HCT116 (cell line): ENCODE measurements around the gene TYMS. TPM values are rescaled to one million over a fixed set of nuclear protein-coding genes. Genes with fewer than 3 reads are reported as not detected.

Experiments used
- ATAC-seq: fragments of 200-7000 bp; cut with Tn5 transposase; 2 replicates; pipeline ENCODE4 v1.9.1; 2020; ENCODE audit warnings: mild to moderate bottlenecking, moderate library complexity
- BruUV-seq: library from RNA; stranded (reverse); fragments of 400-500 nt; replicated peaks from 2 replicates; lab custom pipeline; 2021; lab: Mats Ljungman, UMichigan
- CTCF ChIA-PET: fragments of 300-600 bp; sonication (Branson Sonifier 250); formaldehyde crosslinking; loops from one replicate; lab custom pipeline; 2021; ENCODE audit warnings: antibody characterized with exemption; lab: Charles Lee
- POLR2A ChIA-PET: fragments of 300-600, 350-600 bp; sonication (Branson Sonifier 250); formaldehyde crosslinking; loops from one replicate; lab custom pipeline; 2021; ENCODE audit warnings: antibody characterized with exemption; lab: Charles Lee
- RAD21 ChIA-PET, 2 experiments: fragments of 300-600 bp; sonication (Branson Sonifier 250); formaldehyde crosslinking; loops; one replicate each; lab custom pipeline; 2023; ENCODE audit warnings: low total read pairs in 2 of 2; ENCODE audit not compliant: uncharacterized antibody in 2 of 2, unreplicated experiment in 2 of 2, low non-redundant PET in 1 of 2; lab: Charles Lee
- DNase-seq: peaks from one replicate; pipeline ENCODE4 v3.0.0-alpha.2; 2010; ENCODE audit warnings: low read depth, low spot score
- H2AFZ ChIP-seq: fragments of 200-600 bp; shearing (Covaris generic), sonication (generic); 2 replicates; pipeline ENCODE4 v1.6.1; 2017; ENCODE audit warnings: low read depth, mixed run types, mixed read lengths, antibody characterized with exemption, low read length; ENCODE audit not compliant: poor library complexity, severe bottlenecking
- H3K27ac ChIP-seq: 2 replicates; pipeline ENCODE4 v1.5.1; 2012; ENCODE audit warnings: low read depth, low read length
- H3K27me3 ChIP-seq: fragments of 200-600 bp; sonication (generic); 2 replicates; pipeline ENCODE4 v1.6.1; 2016; ENCODE audit warnings: mixed run types, low read length, mixed read lengths; ENCODE audit not compliant: insufficient read depth
- H3K36me3 ChIP-seq, 2 experiments: fragments of 200-500 bp in 1 of 2; fragments of 200-600 bp in 1 of 2; sonication (Bioruptor generic) in 1 of 2; sonication (generic) in 1 of 2; 2 replicates each; pipeline versions ENCODE4 v1.5.1 to v1.6.1; 2014 to 2016; ENCODE audit warnings: low read length in 2 of 2, inconsistent platforms in 1 of 2, mixed read lengths in 1 of 2, mixed run types in 1 of 2; ENCODE audit not compliant: insufficient read depth in 2 of 2, control insufficient read depth in 1 of 2
- H3K4me1 ChIP-seq, 2 experiments: fragments of 200-600 bp in 1 of 2; sonication (generic) in 1 of 2; 2 replicates each; pipeline versions ENCODE4 v1.5.1 to v1.6.1; 2012 to 2017; ENCODE audit warnings: low read length in 2 of 2, inconsistent platforms in 1 of 2, mild to moderate bottlenecking in 1 of 2, mixed read lengths in 1 of 2, mixed run types in 1 of 2, moderate library complexity in 1 of 2; ENCODE audit not compliant: insufficient read depth in 2 of 2, control insufficient read depth in 1 of 2
- H3K4me2 ChIP-seq: fragments of 200-600 bp; sonication (generic); 2 replicates; pipeline ENCODE4 v1.6.1; 2017; ENCODE audit warnings: mixed run types, low read length, mixed read lengths
- H3K4me3 ChIP-seq, 2 experiments: fragments of 200-600 bp in 1 of 2; sonication (generic) in 1 of 2; replicated peaks in 1 of 2; 2 replicates each; pipeline ENCODE4 v1.5.1; 2011 to 2016; ENCODE audit warnings: low read length in 2 of 2, control low read depth in 1 of 2, low read depth in 1 of 2, mild to moderate bottlenecking in 1 of 2, mixed read lengths in 1 of 2, mixed run types in 1 of 2
- H3K79me2 ChIP-seq: fragments of 200-600 bp; sonication (generic); 2 replicates; pipeline ENCODE4 v1.6.1; 2017; ENCODE audit warnings: mild to moderate bottlenecking, mixed run types, low read length, moderate library complexity, mixed read lengths; ENCODE audit not compliant: insufficient read depth
- H3K9ac ChIP-seq: fragments of 200-600 bp; sonication (generic); 2 replicates; pipeline ENCODE4 v1.6.1; 2016; ENCODE audit warnings: low read length, mixed read lengths
- H3K9me2 ChIP-seq: fragments of 200-600 bp; sonication (generic), shearing (Covaris generic); 2 replicates; pipeline ENCODE4 v1.6.1; 2017; ENCODE audit warnings: mixed run types, mild to moderate bottlenecking, moderate library complexity; ENCODE audit not compliant: insufficient read depth
- H3K9me3 ChIP-seq, 2 experiments: fragments of 200-500 bp in 1 of 2; fragments of 200-600 bp in 1 of 2; sonication (Bioruptor generic) in 1 of 2; sonication (generic) in 1 of 2; 2 replicates each; pipeline ENCODE4 v1.6.1; 2014 to 2017; ENCODE audit warnings: low read length in 2 of 2, mixed read lengths in 2 of 2, inconsistent platforms in 1 of 2, low read depth in 1 of 2, mild to moderate bottlenecking in 1 of 2, mixed run types in 1 of 2, moderate library complexity in 1 of 2; ENCODE audit not compliant: control insufficient read depth in 1 of 2, insufficient read depth in 1 of 2
- H4K20me1 ChIP-seq: fragments of 200-600 bp; sonication (generic), shearing (Covaris generic); 2 replicates; pipeline ENCODE4 v1.6.1; 2017; ENCODE audit warnings: mixed run types, mild to moderate bottlenecking, moderate library complexity; ENCODE audit not compliant: insufficient read depth
- EZH2phosphoT487 ChIP-seq: fragments of 200-600 bp; IDR thresholded peaks from 2 replicates; pipeline ENCODE4 v1.6.1; 2018; ENCODE audit warnings: antibody characterized with exemption, borderline replicate concordance
- FOSL1 ChIP-seq: IDR thresholded peaks from 2 replicates; pipeline ENCODE4 v1.6.1; 2012; ENCODE audit warnings: low read depth
- POLR2A ChIP-seq: IDR thresholded peaks from 2 replicates; pipeline ENCODE4 v1.7.0; 2011; ENCODE audit warnings: borderline replicate concordance; ENCODE audit not compliant: insufficient read depth, insufficient read length; ENCODE audit errors: extremely low read depth
- POLR2AphosphoS5 ChIP-seq: IDR thresholded peaks from 2 replicates; pipeline ENCODE4 v1.6.1; 2011; ENCODE audit warnings: mild to moderate bottlenecking, low read depth, low read length, moderate library complexity
- RAD21 ChIP-seq: IDR thresholded peaks from 2 replicates; pipeline ENCODE4 v1.6.1; 2012; ENCODE audit warnings: low read depth, mild to moderate bottlenecking
- SRF ChIP-seq: IDR thresholded peaks from 2 replicates; pipeline ENCODE4 v1.6.1; 2012; ENCODE audit warnings: low read depth
- ZFX ChIP-seq: fragments of 450-650 bp; IDR thresholded peaks from 2 replicates; pipeline ENCODE4 v1.6.1; 2017
- ZNF274 ChIP-seq: fragments of 200-500 bp; sonication (Bioruptor generic); IDR thresholded peaks from 2 replicates; pipeline ENCODE4 v1.6.1; 2014; ENCODE audit warnings: mild to moderate bottlenecking, low read depth, low read length, inconsistent platforms
- intact Hi-C: fragments of 100-400 bp; cut with micrococcal nuclease; formaldehyde crosslinking; loops from 2 replicates; pipeline ENCODE4 v1.10.0; 2022
- total RNA-seq: library from RNA; stranded (reverse); gene quantifications from one replicate; pipeline ENCODE4 v1.2.1, GENCODE V29; 2021; ENCODE audit not compliant: unreplicated experiment
- TF ChIP-seq, protein P1 (sequence below), 3 experiments: fragments of 200-600 bp in 1 of 3; sonication (generic) in 1 of 3; IDR thresholded peaks in 2 of 3; conservative IDR thresholded peaks in 1 of 3; 2 replicates each; pipeline ENCODE4 v1.5.1; 2012 to 2017; ENCODE audit warnings: low read depth in 2 of 3, low read length in 2 of 3, antibody characterized with exemption in 1 of 3, borderline replicate concordance in 1 of 3, control low read depth in 1 of 3, mild to moderate bottlenecking in 1 of 3, mixed read lengths in 1 of 3, mixed run types in 1 of 3, moderate library complexity in 1 of 3; ENCODE audit not compliant: insufficient read depth in 1 of 3
- TF ChIP-seq, protein P2 (sequence below): IDR thresholded peaks from 2 replicates; pipeline ENCODE4 v1.6.1; 2012
- TF ChIP-seq, protein P3 (sequence below): IDR thresholded peaks from 2 replicates; pipeline ENCODE4 v1.6.1; 2011; ENCODE audit warnings: mild to moderate bottlenecking, low read length, moderate library complexity; ENCODE audit not compliant: insufficient replicate concordance; ENCODE audit errors: extremely low read depth

The TYMS gene
- total RNA-seq, 1 experiment from 2014 or later, result 245 TPM

GRCh38 chr18:615773-616172 lies 41.7 kb upstream of the TYMS start:
- no peaks in the 10 kb centered on the region for H3K9me2 ChIP-seq
- no TSS peak for BruUV-seq
- DNase-seq (no peak), ATAC-seq (no peak)
- intact Hi-C loops, result loop anchor here (1.0 to 5.0 kb wide), 3 partner anchors 18 to 329 kb away; no protein-coding TSS in a partner anchor
- no peaks in the 10 kb centered on the region for H3K4me1 ChIP-seq
- CTCF ChIA-PET, result interaction anchor here (0.6 to 1.0 kb wide), 5 partner anchors 10 to 327 kb away, joined by 3 to 4 read pairs (median 3); no protein-coding TSS in a partner anchor
- no peak overlapping the region for H3K27ac ChIP-seq
- no peaks in the 10 kb centered on the region for H3K9me3 ChIP-seq
- no peak for TF ChIP-seq SRF
- no peak for TF ChIP-seq ZFX
- no peak for TF ChIP-seq ZNF274
- TF ChIP-seq, protein P1, sequence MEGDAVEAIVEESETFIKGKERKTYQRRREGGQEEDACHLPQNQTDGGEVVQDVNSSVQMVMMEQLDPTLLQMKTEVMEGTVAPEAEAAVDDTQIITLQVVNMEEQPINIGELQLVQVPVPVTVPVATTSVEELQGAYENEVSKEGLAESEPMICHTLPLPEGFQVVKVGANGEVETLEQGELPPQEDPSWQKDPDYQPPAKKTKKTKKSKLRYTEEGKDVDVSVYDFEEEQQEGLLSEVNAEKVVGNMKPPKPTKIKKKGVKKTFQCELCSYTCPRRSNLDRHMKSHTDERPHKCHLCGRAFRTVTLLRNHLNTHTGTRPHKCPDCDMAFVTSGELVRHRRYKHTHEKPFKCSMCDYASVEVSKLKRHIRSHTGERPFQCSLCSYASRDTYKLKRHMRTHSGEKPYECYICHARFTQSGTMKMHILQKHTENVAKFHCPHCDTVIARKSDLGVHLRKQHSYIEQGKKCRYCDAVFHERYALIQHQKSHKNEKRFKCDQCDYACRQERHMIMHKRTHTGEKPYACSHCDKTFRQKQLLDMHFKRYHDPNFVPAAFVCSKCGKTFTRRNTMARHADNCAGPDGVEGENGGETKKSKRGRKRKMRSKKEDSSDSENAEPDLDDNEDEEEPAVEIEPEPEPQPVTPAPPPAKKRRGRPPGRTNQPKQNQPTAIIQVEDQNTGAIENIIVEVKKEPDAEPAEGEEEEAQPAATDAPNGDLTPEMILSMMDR (IDR thresholded peaks at IDR 0.05 in 2 of 3, conservative IDR thresholded peaks at IDR 0.05 in 1 of 3; ENCODE audit: borderline replicate concordance in 1 of 3, insufficient read depth in 1 of 3, low read depth in 2 of 3, low read length in 2 of 3), result no peak
- TF ChIP-seq, protein P2, sequence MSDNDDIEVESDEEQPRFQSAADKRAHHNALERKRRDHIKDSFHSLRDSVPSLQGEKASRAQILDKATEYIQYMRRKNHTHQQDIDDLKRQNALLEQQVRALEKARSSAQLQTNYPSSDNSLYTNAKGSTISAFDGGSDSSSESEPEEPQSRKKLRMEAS, result no peak
- TF ChIP-seq POLR2A, result no peak
- TF ChIP-seq, protein P3, sequence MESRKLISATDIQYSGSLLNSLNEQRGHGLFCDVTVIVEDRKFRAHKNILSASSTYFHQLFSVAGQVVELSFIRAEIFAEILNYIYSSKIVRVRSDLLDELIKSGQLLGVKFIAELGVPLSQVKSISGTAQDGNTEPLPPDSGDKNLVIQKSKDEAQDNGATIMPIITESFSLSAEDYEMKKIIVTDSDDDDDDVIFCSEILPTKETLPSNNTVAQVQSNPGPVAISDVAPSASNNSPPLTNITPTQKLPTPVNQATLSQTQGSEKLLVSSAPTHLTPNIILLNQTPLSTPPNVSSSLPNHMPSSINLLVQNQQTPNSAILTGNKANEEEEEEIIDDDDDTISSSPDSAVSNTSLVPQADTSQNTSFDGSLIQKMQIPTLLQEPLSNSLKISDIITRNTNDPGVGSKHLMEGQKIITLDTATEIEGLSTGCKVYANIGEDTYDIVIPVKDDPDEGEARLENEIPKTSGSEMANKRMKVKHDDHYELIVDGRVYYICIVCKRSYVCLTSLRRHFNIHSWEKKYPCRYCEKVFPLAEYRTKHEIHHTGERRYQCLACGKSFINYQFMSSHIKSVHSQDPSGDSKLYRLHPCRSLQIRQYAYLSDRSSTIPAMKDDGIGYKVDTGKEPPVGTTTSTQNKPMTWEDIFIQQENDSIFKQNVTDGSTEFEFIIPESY, result no peak
- no peak for TF ChIP-seq POLR2AphosphoS5
- no peak for TF ChIP-seq RAD21
- TF ChIP-seq EZH2phosphoT487, result no peak
- TF ChIP-seq FOSL1, result no peak
- no peaks in the 10 kb centered on the region for H3K79me2 ChIP-seq
- H3K9ac ChIP-seq, result no peak overlapping the region
- RAD21 ChIA-PET, result no interaction called here
- no peaks in the 10 kb centered on the region for H3K36me3 ChIP-seq
- no peaks in the 10 kb centered on the region for H4K20me1 ChIP-seq
- no peak overlapping the region for H3K4me2 ChIP-seq
- H3K27me3 ChIP-seq, result no peaks in the 10 kb centered on the region
- H2AFZ ChIP-seq, result no peak overlapping the region
- H3K4me3 ChIP-seq, result no peak overlapping the region
- POLR2A ChIA-PET, result no interaction called here
